H9 (cell line): ENCODE data around the gene OR2J2. TPM values are rescaled to one million over a fixed set of nuclear protein-coding genes. Genes with fewer than 3 reads are reported as not detected.

Experiments used
- DNase-seq: peaks from one replicate; pipeline ENCODE4 v3.0.0-alpha.2; 2017
- H2AFZ ChIP-seq: one replicate; pipeline ENCODE4 v1.6.1; 2013; ENCODE audit warnings: mild to moderate bottlenecking, low read length, control low read depth, moderate library complexity
- H2AK5ac ChIP-seq: 2 replicates; pipeline ENCODE4 v1.6.1; 2013; ENCODE audit warnings: low read length, control low read depth, mixed read lengths; ENCODE audit not compliant: insufficient read length
- H2BK120ac ChIP-seq: one replicate; pipeline ENCODE4 v1.6.1; 2013; ENCODE audit warnings: low read depth, mild to moderate bottlenecking, low read length, control low read depth, inconsistent platforms; ENCODE audit not compliant: poor library complexity, severe bottlenecking
- H2BK12ac ChIP-seq: 2 replicates; pipeline ENCODE4 v1.6.1; 2013; ENCODE audit warnings: low read length, control low read depth, mixed read lengths, low read depth; ENCODE audit not compliant: insufficient read length
- H2BK15ac ChIP-seq: 2 replicates; pipeline ENCODE4 v1.6.1; 2013; ENCODE audit warnings: low read depth, low read length, control low read depth
- H2BK20ac ChIP-seq: one replicate; pipeline ENCODE4 v1.6.1; 2013; ENCODE audit warnings: low read depth, mild to moderate bottlenecking, low read length, control low read depth, inconsistent platforms; ENCODE audit not compliant: poor library complexity, severe bottlenecking
- H2BK5ac ChIP-seq: 2 replicates; pipeline ENCODE4 v1.6.1; 2013; ENCODE audit warnings: low read length, control low read depth, mixed read lengths; ENCODE audit not compliant: insufficient read length
- H3K14ac ChIP-seq: 2 replicates; pipeline ENCODE4 v1.6.1; 2013; ENCODE audit warnings: low read length, control low read depth; ENCODE audit not compliant: insufficient read depth
- H3K18ac ChIP-seq: 2 replicates; pipeline ENCODE4 v1.6.1; 2013; ENCODE audit warnings: low read depth, mild to moderate bottlenecking, mixed read lengths, low read length, control low read depth; ENCODE audit not compliant: insufficient read length
- H3K23ac ChIP-seq: 2 replicates; pipeline ENCODE4 v1.6.1; 2013; ENCODE audit warnings: low read length, control low read depth, mixed read lengths, low read depth; ENCODE audit not compliant: insufficient read length
- H3K23me2 ChIP-seq: 2 replicates; pipeline ENCODE4 v1.6.1; 2013; ENCODE audit warnings: low read depth, mild to moderate bottlenecking, mixed read lengths, low read length, control low read depth; ENCODE audit not compliant: insufficient read length, poor library complexity, severe bottlenecking
- H3K27ac ChIP-seq: 2 replicates; pipeline ENCODE4 v1.5.1; 2013; ENCODE audit warnings: low read length, control low read depth, mixed read lengths, low read depth; ENCODE audit not compliant: insufficient read length
- H3K27me3 ChIP-seq: 2 replicates; pipeline ENCODE4 v1.6.1; 2013; ENCODE audit warnings: low read length, control low read depth, inconsistent platforms; ENCODE audit not compliant: insufficient read depth
- H3K4ac ChIP-seq: 2 replicates; pipeline ENCODE4 v1.6.1; 2013; ENCODE audit warnings: low read depth, mild to moderate bottlenecking, control low read depth, inconsistent platforms, low read length, moderate library complexity
- H3K4me1 ChIP-seq: 2 replicates; pipeline ENCODE4 v1.6.1; 2013; ENCODE audit warnings: low read length, control low read depth, inconsistent platforms; ENCODE audit not compliant: insufficient read depth
- H3K4me2 ChIP-seq: 2 replicates; pipeline ENCODE4 v1.6.1; 2013; ENCODE audit warnings: low read length, control low read depth, mixed read lengths; ENCODE audit not compliant: insufficient read length, insufficient read depth
- H3K56ac ChIP-seq: 2 replicates; pipeline ENCODE4 v1.6.1; 2013; ENCODE audit warnings: low read depth, mild to moderate bottlenecking, mixed read lengths, low read length, control low read depth; ENCODE audit not compliant: insufficient read length
- H3K79me1 ChIP-seq: 2 replicates; pipeline ENCODE4 v1.6.1; 2013; ENCODE audit warnings: low read depth, mild to moderate bottlenecking, moderate library complexity, low read length, control low read depth, inconsistent platforms; ENCODE audit not compliant: insufficient read depth, poor library complexity, severe bottlenecking
- H3K79me2 ChIP-seq: 2 replicates; pipeline ENCODE4 v1.6.1; 2013; ENCODE audit warnings: low read length, control low read depth, inconsistent platforms; ENCODE audit not compliant: insufficient read depth
- H3K9ac ChIP-seq: 2 replicates; pipeline ENCODE4 v1.6.1; 2013; ENCODE audit warnings: low read length, control low read depth, mixed read lengths; ENCODE audit not compliant: insufficient read length; ENCODE audit errors: extremely low read depth
- H3K9me3 ChIP-seq: one replicate; pipeline ENCODE4 v1.6.1; 2013; ENCODE audit warnings: low read depth, low read length, inconsistent platforms; ENCODE audit not compliant: control insufficient read depth
- H3T11ph ChIP-seq: one replicate; pipeline ENCODE4 v1.6.1; 2013; ENCODE audit warnings: mild to moderate bottlenecking, low read length, control low read depth, inconsistent platforms
- H4K20me1 ChIP-seq: one replicate; pipeline ENCODE4 v1.6.1; 2013; ENCODE audit not compliant: control insufficient read depth, insufficient read length, insufficient read depth
- H4K5ac ChIP-seq: 2 replicates; pipeline ENCODE4 v1.6.1; 2013; ENCODE audit warnings: low read depth, mild to moderate bottlenecking, mixed read lengths, low read length, control low read depth; ENCODE audit not compliant: insufficient read length
- H4K8ac ChIP-seq: replicated peaks from 2 replicates; pipeline ENCODE4 v1.6.1; 2013; ENCODE audit warnings: low read length, control low read depth, mixed read lengths, low read depth; ENCODE audit not compliant: insufficient read length
- H4K91ac ChIP-seq: 2 replicates; pipeline ENCODE4 v1.6.1; 2013; ENCODE audit warnings: low read depth, mild to moderate bottlenecking, moderate library complexity, mixed read lengths, low read length, control low read depth; ENCODE audit not compliant: insufficient read length
- H3K27ac Mint-ChIP-seq, 3 experiments: 2 replicates in 2 of 3; 3 replicates in 1 of 3; pipeline ENCODE4 v1.8.0; 2020 to 2021; ENCODE audit warnings: mixed read lengths in 3 of 3, mild to moderate bottlenecking in 1 of 3, moderate library complexity in 1 of 3
- H3K27me3 Mint-ChIP-seq: 2 replicates; pipeline ENCODE4 v1.8.0; 2021; ENCODE audit warnings: low read depth, mild to moderate bottlenecking, moderate library complexity, mixed read lengths
- H3K36me3 Mint-ChIP-seq, 3 experiments: 2 replicates in 2 of 3; 3 replicates in 1 of 3; pipeline ENCODE4 v1.8.0; 2020 to 2021; ENCODE audit warnings: low read depth in 3 of 3, mixed read lengths in 3 of 3; ENCODE audit not compliant: insufficient read depth in 1 of 3
- H3K4me1 Mint-ChIP-seq, 2 experiments: 2 replicates each; pipeline ENCODE4 v1.8.0; 2020; ENCODE audit warnings: mixed read lengths in 2 of 2
- H3K4me3 Mint-ChIP-seq, 2 experiments: 2 replicates in 1 of 2; 3 replicates in 1 of 2; pipeline ENCODE4 v1.8.0; 2020 to 2021; ENCODE audit warnings: mild to moderate bottlenecking in 2 of 2, mixed read lengths in 2 of 2, moderate library complexity in 1 of 2
- H3K9me3 Mint-ChIP-seq, 2 experiments: 2 replicates in 1 of 2; 3 replicates in 1 of 2; pipeline ENCODE4 v1.8.0; 2020; ENCODE audit warnings: mild to moderate bottlenecking in 2 of 2, mixed read lengths in 2 of 2, moderate library complexity in 1 of 2
- CTCF ChIP-seq: fragments of 200-600 bp; sonication (generic); conservative IDR thresholded peaks from 3 replicates; pipeline ENCODE4 v1.8.0; 2021; ENCODE audit warnings: antibody characterized with exemption, mild to moderate bottlenecking
- WGBS: extraction: QIAGEN DNeasy Blood & Tissue Kit; methylation state at CpG from one replicate; pipeline ENCODE4 v1.1.7; 2013; ENCODE audit warnings: missing lambda C conversion rate, low lambda C conversion rate, mixed read lengths; ENCODE audit not compliant: insufficient read length; ENCODE audit errors: extremely low coverage; 5-methylcytosine and 5-hydroxymethylcytosine counted together
- total RNA-seq: library from RNA; stranded (reverse); gene quantifications from 2 replicates; pipeline ENCODE4 v1.2.1, GENCODE V29; 2021

Gene OR2J2
- total RNA-seq, 1 experiment from 2014 or later, result not detected

GRCh38 chr6:29200767-29201662 lies 30.3 kb downstream of the OR2J2 start:
- Histone ChIP-seq H3K27me3 (no peaks in the 10 kb centered on the region), H3K9me3 (no peaks in the 10 kb centered on the region), H4K5ac (no peak overlapping the region), H2BK15ac (no peak overlapping the region), H2BK12ac (no peak overlapping the region), H4K8ac (no peak overlapping the region), H3K23me2 (no peaks in the 10 kb centered on the region), H2BK20ac (no peak overlapping the region), H2AFZ (no peak overlapping the region), H2BK120ac (no peak overlapping the region), H3K56ac (no peak overlapping the region), H3K4me2 (no peak overlapping the region), H3K4me1 (no peaks in the 10 kb centered on the region), H3K27ac (no peak overlapping the region), H4K20me1 (no peaks in the 10 kb centered on the region), H2AK5ac (no peak overlapping the region), H3T11ph (no peak overlapping the region), H3K14ac (no peak overlapping the region), H3K4ac (no peak overlapping the region), H3K79me1 (no peaks in the 10 kb centered on the region), H4K91ac (no peak overlapping the region), H3K9ac (no peak overlapping the region), H2BK5ac (no peak overlapping the region), H3K79me2 (no peaks in the 10 kb centered on the region), H3K23ac (no peak overlapping the region), H3K18ac (no peak overlapping the region)
- Mint-ChIP-seq H3K9me3 (peaks cover 9 to 15% of the 10 kb centered on the region in 2 experiments; a peak in 4 of 5 replicates), H3K4me1 (no peaks in the 10 kb centered on the region), H3K27me3 (peaks cover 2% of the 10 kb centered on the region; the same call in 1 of the 2 replicates), H3K4me3 (no peak overlapping the region), H3K27ac (no peak overlapping the region), H3K36me3 (peaks cover 0 to 4% (median 3%) of the 10 kb centered on the region in 3 experiments; a peak in 2 of 7 replicates)
- TF ChIP-seq CTCF, result no peak
- WGBS, result no CpG with 5 or more reads among the region's 22 CpGs
- DNase-seq, result no peak
